Liver (tissue), 9 donors: ENCODE data around the gene SNAPC5. TPM values are rescaled to one million over a fixed set of nuclear protein-coding genes. Genes with fewer than 3 reads are reported as not detected.
A peak's percentile ranks its signal among the peaks of the same experiment; 100 is the strongest.

Source experiments
- DNase-seq: peaks from one replicate; pipeline ENCODE4 v3.0.0-alpha.2; 2017; ENCODE audit warnings: low spot score
- H3K27ac ChIP-seq, 2 donors: one replicate each; pipeline ENCODE4 v1.7.0; 2013; ENCODE audit warnings: inconsistent platforms in 2 of 2, low read length in 2 of 2, control low read depth in 1 of 2, low read depth in 1 of 2, mild to moderate bottlenecking in 1 of 2
- H3K27me3 ChIP-seq, 4 donors: one replicate each; pipeline versions ENCODE4 v1.6.1 to v1.7.0; 2013; ENCODE audit warnings: low read length in 3 of 4, inconsistent platforms in 1 of 4, mild to moderate bottlenecking in 1 of 4, moderate library complexity in 1 of 4; ENCODE audit not compliant: control insufficient read depth in 4 of 4, insufficient read depth in 4 of 4
- H3K36me3 ChIP-seq, 4 donors: one replicate each; pipeline versions ENCODE4 v1.6.1 to v1.7.0; 2013; ENCODE audit warnings: low read length in 3 of 4, mild to moderate bottlenecking in 3 of 4, low read depth in 1 of 4, moderate library complexity in 1 of 4; ENCODE audit not compliant: control insufficient read depth in 4 of 4, insufficient read depth in 3 of 4
- H3K4me1 ChIP-seq, 4 donors: one replicate each; pipeline versions ENCODE4 v1.6.1 to v1.7.0; 2013; ENCODE audit warnings: low read length in 3 of 4, mild to moderate bottlenecking in 3 of 4, moderate library complexity in 1 of 4; ENCODE audit not compliant: control insufficient read depth in 4 of 4, insufficient read depth in 4 of 4
- H3K4me3 ChIP-seq, 3 donors: one replicate each; pipeline versions ENCODE4 v1.6.1 to v1.7.0; 2013; ENCODE audit warnings: low read length in 3 of 3, control low read depth in 1 of 3, low read depth in 1 of 3, mild to moderate bottlenecking in 1 of 3
- H3K9ac ChIP-seq, 2 donors: one replicate each; pipeline ENCODE4 v1.7.0; 2013; ENCODE audit warnings: low read length in 2 of 2, mild to moderate bottlenecking in 2 of 2, moderate library complexity in 2 of 2, control low read depth in 1 of 2, low read depth in 1 of 2
- H3K9me3 ChIP-seq, 4 donors: one replicate each; pipeline versions ENCODE4 v1.6.1 to v1.7.0; 2013; ENCODE audit warnings: low read length in 3 of 4; ENCODE audit not compliant: control insufficient read depth in 4 of 4
- ATF3 ChIP-seq: IDR thresholded peaks from 2 replicates; pipeline ENCODE4 v1.6.1; 2016; ENCODE audit warnings: antibody characterized with exemption
- FOXA1 ChIP-seq: IDR thresholded peaks from 2 replicates; pipeline ENCODE4 v1.6.1; 2016; ENCODE audit warnings: antibody characterized with exemption
- FOXA2 ChIP-seq: IDR thresholded peaks from 2 replicates; pipeline ENCODE4 v1.6.1; 2016; ENCODE audit warnings: antibody characterized with exemption
- GABPA ChIP-seq, 2 donors: IDR thresholded peaks in 1 of 2; conservative IDR thresholded peaks in 1 of 2; 2 replicates each; pipeline ENCODE4 v1.6.1; 2016; ENCODE audit warnings: antibody characterized with exemption in 2 of 2, mild to moderate bottlenecking in 1 of 2, moderate library complexity in 1 of 2
- HNF4A ChIP-seq, 2 donors: conservative IDR thresholded peaks; 2 replicates each; pipeline ENCODE4 v1.6.1; 2016; ENCODE audit warnings: antibody characterized with exemption in 2 of 2, mild to moderate bottlenecking in 2 of 2
- HNF4G ChIP-seq: IDR thresholded peaks from 2 replicates; pipeline ENCODE4 v1.6.1; 2016; ENCODE audit warnings: antibody characterized with exemption
- JUND ChIP-seq, 2 donors: IDR thresholded peaks; 2 replicates each; pipeline ENCODE4 v1.6.1; 2016; ENCODE audit warnings: antibody characterized with exemption in 2 of 2
- NR2F2 ChIP-seq: IDR thresholded peaks from 2 replicates; pipeline ENCODE4 v1.6.1; 2016; ENCODE audit warnings: antibody characterized with exemption
- RAD21 ChIP-seq, 2 donors: IDR thresholded peaks; 2 replicates each; pipeline ENCODE4 v1.6.1; 2016; ENCODE audit warnings: antibody characterized with exemption in 2 of 2, mild to moderate bottlenecking in 2 of 2
- REST ChIP-seq: IDR thresholded peaks from 2 replicates; pipeline ENCODE4 v1.6.1; 2016; ENCODE audit warnings: antibody characterized with exemption, mild to moderate bottlenecking
- RXRA ChIP-seq, 2 donors: IDR thresholded peaks; 2 replicates each; pipeline ENCODE4 v1.6.1; 2017 to 2018; ENCODE audit warnings: antibody characterized with exemption in 2 of 2, mild to moderate bottlenecking in 1 of 2
- SP1 ChIP-seq: IDR thresholded peaks from 2 replicates; pipeline ENCODE4 v1.6.1; 2018; ENCODE audit warnings: antibody characterized with exemption, mild to moderate bottlenecking
- TAF1 ChIP-seq: conservative IDR thresholded peaks from 2 replicates; pipeline ENCODE4 v1.6.1; 2016; ENCODE audit warnings: antibody characterized with exemption, mild to moderate bottlenecking
- YY1 ChIP-seq: IDR thresholded peaks from 2 replicates; pipeline ENCODE4 v1.6.1; 2016; ENCODE audit warnings: antibody characterized with exemption, mild to moderate bottlenecking
- ZBTB33 ChIP-seq: IDR thresholded peaks from 2 replicates; pipeline ENCODE4 v1.6.1; 2016; ENCODE audit warnings: antibody characterized with exemption
- WGBS: extraction: QIAGEN DNeasy Blood & Tissue Kit; methylation state at CpG from one replicate; pipeline ENCODE4 v1.1.7; 2013; 5-methylcytosine and 5-hydroxymethylcytosine counted together
- polyA plus RNA-seq, 2 donors: library from polyadenylated mRNA; stranded (reverse) in 1 of 2; unstranded in 1 of 2; fragments of 200-250 nt in 1 of 2; fragments of >200 nt in 1 of 2; fragmentation: Nextera tagmentation in 1 of 2; extraction: Ambion mirVana in 1 of 2; gene quantifications; one replicate each; pipeline versions ENCODE4 v1.2.1 to v1.2.3, GENCODE V29; 2013 to 2015
- total RNA-seq, 2 donors: library from RNA; depleted of rRNA; stranded (reverse); fragments of >200 nt; gene quantifications; one replicate each; pipeline ENCODE4 v1.2.3, GENCODE V29; 2014
- TF ChIP-seq, protein P1 (sequence below): fragments of 150-350 bp; IDR thresholded peaks from 2 replicates; pipeline ENCODE4 v1.5.1; 2017; ENCODE audit warnings: improper control_type of control experiment, low read depth, low read length; ENCODE audit not compliant: missing input control
- TF ChIP-seq, protein P2 (sequence below): IDR thresholded peaks from 2 replicates; pipeline ENCODE4 v1.6.1; 2016; ENCODE audit warnings: antibody characterized with exemption
- donor health status: healthy.
- donor health status: healthy.
- donor health status: healthy.
- donor health status: healthy.
- donor health status: healthy.

Gene SNAPC5
- total and polyA plus RNA-seq, 4 donors: 11.3 to 24.9 (median 22.1) TPM

GRCh38 chr15:66482539-66482938 is 15.0 kb downstream of the SNAPC5 start:
- DNase-seq: no peak

DNA sequence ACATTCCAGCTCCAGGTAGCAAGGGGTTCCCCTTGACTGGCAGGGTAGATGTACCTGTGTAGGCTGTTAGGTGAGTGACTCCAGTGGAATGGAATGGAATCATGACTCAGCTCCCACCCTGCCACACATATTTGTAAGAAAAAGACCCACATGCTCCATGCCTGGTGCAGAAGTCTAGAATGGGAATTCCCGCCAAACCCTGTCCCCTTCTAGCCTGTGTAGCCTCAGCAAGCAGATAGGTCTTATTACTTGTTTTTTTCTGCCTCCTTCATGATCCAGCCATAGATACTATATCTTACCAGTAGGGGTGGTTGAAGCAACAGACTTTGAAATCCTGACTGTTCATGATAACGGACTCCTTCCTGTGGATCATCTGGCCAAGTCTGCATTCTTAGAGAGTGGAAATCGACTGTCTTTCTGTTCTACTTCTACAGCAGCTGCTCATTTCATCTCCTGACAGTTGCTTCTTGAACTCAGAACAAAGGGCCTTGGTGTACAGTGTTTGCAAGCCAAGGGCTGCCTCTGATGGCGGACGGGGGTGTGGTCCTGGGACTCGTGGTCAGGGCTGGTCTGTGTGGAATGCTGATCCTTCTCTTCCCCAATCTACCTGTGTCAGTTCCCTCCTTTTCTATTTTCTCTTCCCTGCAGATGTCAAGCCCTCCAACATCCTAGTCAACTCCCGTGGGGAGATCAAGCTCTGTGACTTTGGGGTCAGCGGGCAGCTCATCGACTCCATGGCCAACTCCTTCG is 16.3 kb downstream of the SNAPC5 start:
- peak overlapping the region in 1 of 2 donors; percentile 8 for H3K27ac ChIP-seq
- H3K9me3 ChIP-seq: no peaks in the 10 kb centered on the region
- DNase-seq: no peak
- H3K36me3 ChIP-seq: peaks cover 0 to 4% (median 2%) of the 10 kb centered on the region in 4 donors
- WGBS: 94% methylated on average over 10 of the region's 10 CpGs
- H3K9ac ChIP-seq: no peak overlapping the region
- no peak overlapping the region for H3K4me3 ChIP-seq
- peaks cover 6 to 47% (median 42%) of the 10 kb centered on the region in 4 donors for H3K4me1 ChIP-seq
- no peaks in the 10 kb centered on the region for H3K27me3 ChIP-seq
- no peak for TF ChIP-seq GABPA (IDR thresholded peaks at IDR 0.05 in 1 of 2, conservative IDR thresholded peaks at IDR 0.05 in 1 of 2)

More at GRCh38 chr15:66482539-66482938, 15.0 kb downstream of the SNAPC5 start:
- WGBS: 52% methylated on average over 9 of the region's 9 CpGs
- Histone ChIP-seq H3K27me3 (no peaks in the 10 kb centered on the region), H3K4me1 (peaks cover 7 to 59% (median 50%) of the 10 kb centered on the region in 4 donors), H3K4me3 (no peak overlapping the region), H3K27ac (peak overlapping the region; percentile 65 to 75), H3K9ac (no peak overlapping the region), H3K36me3 (peaks cover 0 to 4% (median 2%) of the 10 kb centered on the region in 4 donors), H3K9me3 (no peaks in the 10 kb centered on the region)
- TF ChIP-seq NR2F2 (no peak), FOXA2 (no peak), HNF4A (conservative IDR thresholded peaks at IDR 0.05) (no peak), YY1 (no peak)

- no peaks in the 10 kb centered on the region for H3K27me3 ChIP-seq
- no peak overlapping the region for H3K9ac ChIP-seq
- no peak for DNase-seq
- TF ChIP-seq YY1: no peak
- no peak for TF ChIP-seq NR2F2
- TF ChIP-seq FOXA1: no peak
- TF ChIP-seq, protein P1, sequence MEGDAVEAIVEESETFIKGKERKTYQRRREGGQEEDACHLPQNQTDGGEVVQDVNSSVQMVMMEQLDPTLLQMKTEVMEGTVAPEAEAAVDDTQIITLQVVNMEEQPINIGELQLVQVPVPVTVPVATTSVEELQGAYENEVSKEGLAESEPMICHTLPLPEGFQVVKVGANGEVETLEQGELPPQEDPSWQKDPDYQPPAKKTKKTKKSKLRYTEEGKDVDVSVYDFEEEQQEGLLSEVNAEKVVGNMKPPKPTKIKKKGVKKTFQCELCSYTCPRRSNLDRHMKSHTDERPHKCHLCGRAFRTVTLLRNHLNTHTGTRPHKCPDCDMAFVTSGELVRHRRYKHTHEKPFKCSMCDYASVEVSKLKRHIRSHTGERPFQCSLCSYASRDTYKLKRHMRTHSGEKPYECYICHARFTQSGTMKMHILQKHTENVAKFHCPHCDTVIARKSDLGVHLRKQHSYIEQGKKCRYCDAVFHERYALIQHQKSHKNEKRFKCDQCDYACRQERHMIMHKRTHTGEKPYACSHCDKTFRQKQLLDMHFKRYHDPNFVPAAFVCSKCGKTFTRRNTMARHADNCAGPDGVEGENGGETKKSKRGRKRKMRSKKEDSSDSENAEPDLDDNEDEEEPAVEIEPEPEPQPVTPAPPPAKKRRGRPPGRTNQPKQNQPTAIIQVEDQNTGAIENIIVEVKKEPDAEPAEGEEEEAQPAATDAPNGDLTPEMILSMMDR: no peak
- TF ChIP-seq RAD21 (IDR thresholded peaks at IDR 0.05): no peak
- TF ChIP-seq, protein P2, sequence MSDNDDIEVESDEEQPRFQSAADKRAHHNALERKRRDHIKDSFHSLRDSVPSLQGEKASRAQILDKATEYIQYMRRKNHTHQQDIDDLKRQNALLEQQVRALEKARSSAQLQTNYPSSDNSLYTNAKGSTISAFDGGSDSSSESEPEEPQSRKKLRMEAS: no peak
- TF ChIP-seq SP1: no peak
- no peak for TF ChIP-seq ZBTB33
- TF ChIP-seq REST: no peak
- no peak for TF ChIP-seq TAF1
- TF ChIP-seq HNF4G: no peak
- no peak for TF ChIP-seq JUND (IDR thresholded peaks at IDR 0.05)
- TF ChIP-seq HNF4A (conservative IDR thresholded peaks at IDR 0.05): no peak
- no peak for TF ChIP-seq ATF3
- no peak for TF ChIP-seq RXRA (IDR thresholded peaks at IDR 0.05)
- no peak for TF ChIP-seq GABPA (IDR thresholded peaks at IDR 0.05 in 1 of 2, conservative IDR thresholded peaks at IDR 0.05 in 1 of 2)
- no peak for TF ChIP-seq FOXA2
- H3K4me1 ChIP-seq: peaks cover 6 to 37% (median 32%) of the 10 kb centered on the region in 4 donors
- peaks cover 0 to 4% (median 2%) of the 10 kb centered on the region in 4 donors for H3K36me3 ChIP-seq
- no peak overlapping the region for H3K4me3 ChIP-seq
- H3K9me3 ChIP-seq: no peaks in the 10 kb centered on the region
- H3K27ac ChIP-seq: no peak overlapping the region
- WGBS: 88% methylated on average over 6 of the region's 6 CpGs
Measured at GRCh38 chr15:66480267-66480666, 17.3 kb downstream of the SNAPC5 start.
